ENCODE data around the gene LRRC58.
"Not testable (repeated sequence)": the region's sequence is repeated elsewhere in the genome, so short reads cannot be mapped to it uniquely, and the experiment has no call there.

LRRC58 gene

DNA sequence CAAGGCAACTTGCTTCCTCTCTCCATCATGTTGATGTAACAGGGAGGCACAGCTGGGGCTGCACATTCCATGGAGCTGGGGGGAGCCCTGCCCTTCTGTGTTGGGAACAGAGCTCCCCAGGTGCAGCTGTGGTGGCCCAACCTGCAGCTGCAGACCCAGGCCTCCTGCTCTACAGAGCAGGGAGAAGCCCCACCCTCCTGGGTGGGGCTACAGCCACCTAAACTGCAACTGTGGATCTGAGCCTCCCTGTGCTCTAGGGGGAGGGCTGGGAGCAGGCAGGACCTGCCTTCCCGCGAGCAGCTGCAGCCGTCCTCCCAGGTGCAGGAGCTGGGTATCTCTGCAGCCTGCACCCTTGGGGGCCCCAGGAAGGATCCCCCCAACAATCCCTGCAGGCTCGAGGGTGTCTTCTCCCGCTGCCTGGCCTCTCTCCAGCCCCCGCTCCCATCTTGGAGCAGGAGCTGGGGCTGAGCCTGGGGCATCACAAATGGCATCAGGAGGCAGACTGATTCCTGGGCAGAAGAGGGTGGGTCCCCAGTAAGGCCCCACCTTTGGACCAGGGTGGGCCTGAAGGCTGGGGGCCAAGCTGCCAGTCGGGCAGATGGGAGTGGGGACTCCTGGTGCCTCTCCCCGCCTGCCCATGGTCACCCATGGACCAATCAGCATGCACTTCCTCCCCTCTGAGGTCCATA, 7.4 kb downstream of the LRRC58 start:
- in situ Hi-C loops (cut with HindIII; ENCODE audit: low sequenced_read_pairs), result no loop called here

- in situ Hi-C loops (cut with HindIII; ENCODE audit: low sequenced_read_pairs), result no loop called here
Observed at GRCh38 chr3:120339362-120339761, 9.8 kb downstream of the LRRC58 start.

DNA sequence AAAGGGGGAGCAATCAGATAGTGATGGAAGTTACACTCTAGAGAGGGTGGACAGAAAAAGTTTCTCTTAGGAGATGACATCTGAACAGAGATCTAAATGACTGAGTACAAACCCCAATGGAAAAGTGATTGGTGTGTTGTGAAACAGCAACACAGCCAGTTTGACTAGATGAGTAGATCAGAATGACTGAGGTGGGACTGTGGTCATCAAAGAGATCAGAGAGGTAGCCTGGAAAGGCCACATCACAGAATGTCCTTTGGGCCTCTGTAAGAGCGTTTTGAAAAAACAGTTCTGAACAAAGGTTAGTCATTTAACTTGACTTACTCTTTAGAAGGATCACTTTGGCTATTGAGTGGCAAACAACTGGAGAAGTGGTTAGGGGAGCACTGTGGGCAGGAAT, 10.6 kb downstream of the LRRC58 start:
- in situ Hi-C loops (cut with HindIII; ENCODE audit: low sequenced_read_pairs), result no loop called here

DNA sequence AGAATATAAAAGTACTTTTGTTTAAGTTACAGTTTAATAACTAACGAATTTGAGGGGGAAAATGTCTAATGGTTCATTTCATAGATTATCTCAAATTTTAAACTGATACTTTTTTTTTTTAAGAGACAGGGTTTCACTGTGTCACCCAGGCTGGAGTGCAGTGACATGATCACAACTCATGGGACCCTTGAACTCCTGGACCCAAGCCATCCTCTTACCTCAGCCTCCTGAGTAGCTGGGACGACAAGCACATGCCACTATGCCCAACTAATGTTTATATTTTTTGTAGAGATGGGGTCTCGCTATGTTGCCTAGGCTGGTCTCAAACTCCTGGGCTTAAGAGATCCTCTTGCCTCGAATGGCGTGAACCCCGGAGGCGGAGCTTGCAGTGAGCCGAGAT, 16.5 kb downstream of the LRRC58 start:
- in situ Hi-C loops (cut with HindIII; ENCODE audit: low sequenced_read_pairs), result no loop called here

- in situ Hi-C loops (cut with HindIII; ENCODE audit: low sequenced_read_pairs), result no loop called here
Observed at GRCh38 chr3:120331076-120331475, 18.1 kb downstream of the LRRC58 start.

- in situ Hi-C loops (cut with HindIII; ENCODE audit: low sequenced_read_pairs), result no loop called here
Observed at GRCh38 chr3:120326784-120327183, 22.4 kb downstream of the LRRC58 start.

- in situ Hi-C loops (cut with HindIII; ENCODE audit: low sequenced_read_pairs), result loop anchor here (5.0 kb wide), 1 partner anchor 52 kb away; no protein-coding TSS in a partner anchor
Observed at GRCh38 chr3:120324190-120324589, 25.0 kb downstream of the LRRC58 start.

DNA sequence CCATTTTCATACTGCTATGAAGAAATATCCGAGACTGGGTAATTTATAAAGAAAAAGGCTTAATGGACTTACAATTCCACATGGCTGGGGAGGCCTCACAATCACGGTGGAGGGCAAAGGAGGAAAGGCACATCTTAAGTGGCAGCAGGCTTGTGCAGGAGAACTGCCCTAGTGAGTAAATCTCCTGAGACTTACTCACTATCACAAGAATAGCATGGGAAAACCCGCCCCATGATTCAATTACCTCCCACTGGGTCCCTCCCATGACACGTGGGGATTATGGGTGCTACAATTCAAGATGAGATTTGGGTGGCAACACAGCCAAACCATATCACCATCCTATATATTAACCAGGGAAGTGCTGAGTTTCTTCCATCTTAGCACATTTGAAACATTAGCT, 25.4 kb downstream of the LRRC58 start:
- in situ Hi-C loops (cut with HindIII; ENCODE audit: low sequenced_read_pairs), result loop anchor here (5.0 kb wide), 1 partner anchor 51 kb away; no protein-coding TSS in a partner anchor

DNA sequence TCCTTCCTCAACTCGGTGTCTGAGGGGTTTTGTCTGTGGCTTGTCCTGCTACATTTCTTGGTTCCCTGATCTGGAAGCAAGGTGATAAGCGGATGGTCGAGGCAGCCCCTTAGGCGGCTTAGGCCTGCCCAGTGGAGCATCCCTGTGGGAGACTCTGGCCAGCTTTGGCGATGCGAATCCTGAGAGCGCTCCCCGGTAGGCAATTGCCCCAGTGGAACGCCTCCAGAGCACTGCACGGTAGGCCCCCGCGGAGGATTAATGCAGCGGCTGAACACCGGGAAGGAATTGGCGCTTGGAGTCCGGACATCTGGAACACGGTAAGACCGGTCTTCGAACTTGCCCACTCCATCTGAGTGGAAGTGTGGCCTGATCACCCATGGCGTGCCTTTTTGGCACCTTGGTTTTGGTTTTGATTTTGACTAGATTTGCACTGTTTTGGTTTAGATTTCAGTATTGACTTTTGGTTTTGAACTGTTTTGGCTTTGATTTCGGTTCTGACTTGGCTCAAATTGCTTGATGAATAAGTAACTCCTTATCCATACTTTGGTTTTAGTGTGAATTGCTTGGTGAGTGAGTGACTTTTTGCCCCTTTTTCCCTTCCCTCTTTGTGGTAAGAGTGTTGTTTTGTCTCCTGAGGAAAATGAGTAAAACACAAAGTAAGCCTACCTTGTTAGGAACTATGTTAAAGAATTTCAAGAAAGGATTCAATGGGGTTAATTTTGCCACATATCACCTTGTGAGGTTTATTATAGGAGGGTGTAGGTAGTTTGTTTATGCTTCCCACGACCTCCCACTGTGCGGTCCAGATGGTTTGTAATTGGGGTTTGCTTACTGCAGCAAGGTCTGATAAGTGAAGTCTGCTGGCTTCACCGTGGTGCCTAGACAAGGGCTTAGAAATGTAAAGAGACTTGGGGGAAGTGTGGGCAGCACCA, 37.0 kb downstream of the LRRC58 start:
- in situ Hi-C loops (cut with HindIII; ENCODE audit: low sequenced_read_pairs), result no loop called here

DNA sequence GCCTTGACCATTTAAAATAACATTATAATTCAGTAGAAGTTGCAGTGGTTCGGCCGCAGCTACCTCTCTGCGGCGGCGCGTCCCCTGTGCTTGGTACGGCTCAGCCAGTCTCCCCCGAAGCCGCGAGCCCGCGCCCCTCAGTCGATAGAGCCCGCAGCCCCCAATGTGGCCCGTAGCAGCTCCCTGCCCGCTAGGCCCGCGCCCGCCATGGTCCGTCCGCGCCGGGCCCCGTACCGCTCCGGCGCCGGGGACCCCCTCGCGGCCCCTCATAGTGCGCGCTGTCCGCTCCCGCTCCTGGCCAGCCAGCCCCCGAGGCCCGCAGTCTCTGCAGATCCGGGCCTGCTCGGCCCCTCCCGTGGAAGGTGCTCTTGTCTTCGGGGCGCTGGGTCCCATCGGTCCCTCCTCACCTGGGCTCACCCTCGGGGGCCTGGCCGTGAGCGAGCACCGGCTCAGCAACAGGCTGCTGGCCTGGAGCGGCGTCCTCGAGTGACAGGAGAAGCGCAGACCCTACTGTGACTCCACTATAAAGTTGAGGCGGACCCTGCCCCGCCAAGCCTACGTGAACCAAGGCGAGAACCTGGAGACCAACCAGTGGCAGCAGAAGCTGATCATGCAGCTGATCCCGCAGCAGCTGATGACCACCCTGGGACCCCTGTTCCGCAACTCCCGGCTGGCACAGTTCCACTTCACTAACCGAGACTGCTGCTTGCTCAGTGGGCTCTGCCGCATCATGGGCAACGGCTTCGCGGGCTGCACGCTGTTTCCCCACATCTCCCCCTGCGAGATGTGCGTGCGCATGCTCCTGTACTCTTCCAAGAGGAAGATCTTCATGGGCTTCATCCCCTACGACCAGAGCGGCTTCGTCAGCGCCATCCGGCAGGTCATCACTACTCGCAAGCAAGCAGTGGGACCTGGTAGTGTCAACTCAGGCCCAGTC, 42.4 kb downstream of the LRRC58 start:
- in situ Hi-C loops (cut with HindIII; ENCODE audit: low sequenced_read_pairs), result no loop called here

- in situ Hi-C loops (cut with HindIII; ENCODE audit: low sequenced_read_pairs), result no loop called here
Observed at GRCh38 chr3:120304616-120305015, 44.5 kb downstream of the LRRC58 start.

- in situ Hi-C loops (cut with HindIII; ENCODE audit: low sequenced_read_pairs), result no loop called here
Observed at GRCh38 chr3:120302361-120302760, 46.8 kb downstream of the LRRC58 start.

GRCh38 chr3:120300971-120301370, 48.2 kb downstream of the LRRC58 start:
- in situ Hi-C loops (cut with HindIII; ENCODE audit: low sequenced_read_pairs), result no loop called here

GRCh38 chr3:120299403-120299802, 49.8 kb downstream of the LRRC58 start:
- in situ Hi-C loops (cut with HindIII; ENCODE audit: low sequenced_read_pairs), result no loop called here

- in situ Hi-C loops (cut with HindIII; ENCODE audit: low sequenced_read_pairs), result no loop called here
Observed at GRCh38 chr3:120298996-120299395, 50.2 kb downstream of the LRRC58 start.

DNA sequence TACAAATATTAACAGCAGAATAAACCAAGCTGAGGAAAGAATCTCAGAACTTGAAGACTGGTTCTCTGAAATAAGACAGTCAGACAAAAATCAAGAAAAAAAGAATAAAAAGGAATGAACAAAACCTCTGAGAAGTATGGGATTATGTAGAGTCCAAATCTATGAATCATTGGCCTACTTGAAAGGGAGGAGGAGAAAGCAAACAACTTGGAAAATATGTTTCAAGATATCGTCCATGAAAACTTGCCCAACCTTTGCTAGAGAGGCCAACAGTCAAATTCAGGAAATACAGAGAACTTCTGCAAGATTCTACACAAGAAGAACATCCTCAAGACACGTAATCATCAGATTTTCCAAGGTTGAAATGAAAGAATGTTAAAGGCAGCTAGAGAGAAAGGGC, 57.6 kb downstream of the LRRC58 start:
- in situ Hi-C loops (cut with HindIII; ENCODE audit: low sequenced_read_pairs), result not testable (repeated sequence)

DNA sequence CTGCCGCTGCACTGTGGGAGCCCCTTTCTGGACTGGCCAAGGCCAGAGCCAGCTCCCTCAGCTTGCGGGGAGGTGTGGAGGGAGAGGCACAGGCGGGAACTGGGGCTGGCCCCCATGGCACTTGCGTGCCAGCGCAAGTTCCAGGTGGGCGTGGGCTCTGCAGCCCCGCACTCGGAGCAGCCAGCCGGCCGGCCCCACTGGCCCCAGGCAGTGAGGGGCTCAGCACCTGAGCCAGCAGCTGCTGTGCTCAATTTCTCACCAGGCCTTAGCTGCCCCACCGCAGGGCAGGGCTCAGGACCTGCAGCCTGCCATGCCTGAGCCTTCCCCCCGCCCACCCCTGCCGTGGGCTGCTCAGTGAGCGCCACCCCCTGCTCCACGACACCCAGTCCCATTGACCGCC, 59.5 kb downstream of the LRRC58 start:
- in situ Hi-C loops (cut with HindIII; ENCODE audit: low sequenced_read_pairs), result no loop called here

- in situ Hi-C loops (cut with HindIII; ENCODE audit: low sequenced_read_pairs), result no loop called here
Observed at GRCh38 chr3:120286465-120286864, 62.7 kb downstream of the LRRC58 start.

DNA sequence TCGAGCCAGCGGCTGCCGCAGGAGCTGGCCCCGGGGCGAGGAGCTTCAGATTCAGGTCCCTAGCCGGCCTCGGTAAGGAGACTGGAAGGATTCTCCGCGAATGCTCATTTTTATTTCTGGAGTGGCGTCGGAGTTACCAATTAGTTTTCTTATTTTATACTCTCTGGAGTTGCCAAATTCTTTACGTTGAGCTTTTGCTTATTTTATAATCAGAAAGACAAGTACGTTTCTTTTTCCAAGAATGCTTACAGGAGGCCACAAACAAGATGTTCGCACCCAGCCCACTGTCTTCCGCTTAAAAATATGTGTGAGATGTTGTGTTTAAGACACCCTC, 63.7 kb downstream of the LRRC58 start:
- in situ Hi-C loops (cut with HindIII; ENCODE audit: low sequenced_read_pairs), result no loop called here

DNA sequence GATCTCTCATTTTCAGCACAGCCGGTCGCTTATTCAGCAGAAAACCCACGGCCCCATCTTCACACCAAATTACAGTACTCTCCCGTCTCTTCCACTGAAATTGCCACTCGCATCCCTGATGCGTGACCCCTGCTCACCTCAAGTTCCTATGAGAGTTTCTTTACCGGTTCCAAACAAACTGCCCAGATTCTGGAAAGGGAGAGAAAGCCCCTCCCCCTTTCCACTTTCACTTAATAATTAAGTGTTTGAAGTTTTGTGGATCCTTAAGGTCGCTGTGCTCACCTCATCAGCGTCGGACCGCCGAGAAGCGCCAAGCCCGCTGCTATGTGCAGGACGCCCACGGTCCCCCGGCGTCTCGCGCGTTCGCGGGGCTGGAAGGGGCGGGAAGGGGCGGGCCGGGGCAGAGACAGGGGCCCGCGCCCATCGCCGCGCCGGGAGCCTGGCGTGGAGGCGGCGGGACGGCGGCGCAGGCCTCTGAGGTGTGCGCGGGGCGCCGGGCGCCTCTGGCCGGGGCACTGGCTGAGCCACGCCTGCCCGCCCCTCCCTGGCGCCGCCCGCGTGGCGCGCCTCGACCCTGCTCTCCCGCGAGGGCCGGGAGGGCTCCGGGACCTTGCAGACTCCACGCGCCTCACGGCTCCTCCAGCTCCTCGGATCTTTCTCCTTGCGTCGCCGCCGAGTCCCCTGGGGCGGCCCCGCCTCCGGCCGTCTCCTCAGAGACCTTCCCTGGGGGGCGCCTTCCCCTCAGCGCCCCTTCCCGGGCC, 64.2 kb downstream of the LRRC58 start, which contains the start of gene GPR156:
Gene GPR156, minus strand, starts transcription at position 476 of the 761 bp plus-strand sequence. CDS start 41,124 bp downstream, outside the sequence.
- in situ Hi-C loops (cut with HindIII; ENCODE audit: low sequenced_read_pairs), result no loop called here

Measured in endothelial cell of hepatic sinusoid (primary cell).